A673 (cell line): ENCODE measurements around the gene USP15. TPM values are rescaled to one million over a fixed set of nuclear protein-coding genes. Genes with fewer than 3 reads are reported as not detected.
"Not testable (repeated sequence)": the region's sequence is repeated elsewhere in the genome, so short reads cannot be mapped to it uniquely, and the experiment has no call there.

Experiments
- BruUV-seq: library from RNA; stranded (reverse); fragments of 400-500 nt; replicated peaks from 2 replicates; lab custom pipeline; 2021; lab: Mats Ljungman, UMichigan
- CTCF ChIA-PET: fragments of 300-600 bp; sonication (Branson Sonifier 250); formaldehyde crosslinking; loops from one replicate; lab custom pipeline; 2022; ENCODE audit warnings: antibody characterized with exemption; lab: Charles Lee
- POLR2A ChIA-PET: fragments of 300-600 bp; sonication (Branson Sonifier 250); formaldehyde crosslinking; loops from one replicate; lab custom pipeline; 2022; ENCODE audit warnings: antibody characterized with exemption; ENCODE audit not compliant: low non-redundant PET; lab: Charles Lee
- DNase-seq: peaks from one replicate; pipeline ENCODE4 v3.0.0-alpha.2; 2015; ENCODE audit warnings: low spot score
- H3K27ac ChIP-seq: fragments of 200-600 bp; sonication (generic); 2 replicates; pipeline ENCODE4 v1.5.1; 2016; ENCODE audit warnings: mixed run types, low read depth, mild to moderate bottlenecking, mixed read lengths, antibody characterized with exemption, low read length; ENCODE audit not compliant: poor library complexity, severe bottlenecking
- H3K27me3 ChIP-seq: fragments of 200-600 bp; sonication (generic); replicated peaks from 2 replicates; pipeline ENCODE4 v1.6.1; 2017; ENCODE audit warnings: mixed run types, low read depth, mild to moderate bottlenecking, mixed read lengths, antibody characterized with exemption, low read length; ENCODE audit not compliant: insufficient read depth, poor library complexity
- H3K36me3 ChIP-seq: fragments of 200-600 bp; sonication (generic); 2 replicates; pipeline ENCODE4 v1.6.1; 2016; ENCODE audit warnings: mixed run types, mild to moderate bottlenecking, mixed read lengths, antibody characterized with exemption, low read length; ENCODE audit not compliant: insufficient read depth, poor library complexity, severe bottlenecking
- H3K4me1 ChIP-seq: fragments of 200-600 bp; sonication (generic); 2 replicates; pipeline ENCODE4 v1.6.1; 2017; ENCODE audit warnings: mixed run types, mild to moderate bottlenecking, mixed read lengths, antibody characterized with exemption, low read length; ENCODE audit not compliant: insufficient read depth, poor library complexity, severe bottlenecking
- H3K4me3 ChIP-seq: fragments of 200-600 bp; sonication (generic); 2 replicates; pipeline ENCODE4 v1.5.1; 2016; ENCODE audit warnings: low read depth, mixed run types, mild to moderate bottlenecking, mixed read lengths, low read length; ENCODE audit not compliant: poor library complexity, severe bottlenecking
- H3K9me3 ChIP-seq: fragments of 200-600 bp; sonication (generic); 2 replicates; pipeline ENCODE4 v1.6.1; 2016; ENCODE audit warnings: mixed run types, low read depth, mild to moderate bottlenecking, mixed read lengths, antibody characterized with exemption, low read length; ENCODE audit not compliant: poor library complexity, severe bottlenecking
- CTCF ChIP-seq: fragments of 300-800, 200-600 bp; sonication (generic); conservative IDR thresholded peaks from 2 replicates; pipeline ENCODE4 v1.5.1; 2017; ENCODE audit warnings: low read depth, mild to moderate bottlenecking, antibody characterized with exemption, low read length, moderate library complexity, mixed read lengths
- EZH2 ChIP-seq: fragments of 200-600 bp; sonication (generic); IDR thresholded peaks from 2 replicates; pipeline ENCODE4 v1.6.1; 2017; ENCODE audit warnings: borderline replicate concordance, low read depth, mild to moderate bottlenecking, mixed read lengths, antibody characterized with exemption, low read length; ENCODE audit not compliant: poor library complexity, severe bottlenecking
- intact Hi-C: fragments of 100-400 bp; cut with micrococcal nuclease; formaldehyde crosslinking; loops from one replicate; pipeline ENCODE4 v1.10.0; 2022; ENCODE audit not compliant: unreplicated experiment
- total RNA-seq: library from RNA; stranded (reverse); gene quantifications from 2 replicates; pipeline ENCODE4 v1.2.3, GENCODE V29; 2021

Gene USP15
- total RNA-seq, 1 experiment from 2014 or later, result 61.7 TPM

GRCh38 chr12:62335057-62335456, 74.9 kb downstream of the USP15 start:
- Histone ChIP-seq H3K27me3 (no peaks in the 10 kb centered on the region), H3K36me3 (no peaks in the 10 kb centered on the region), H3K4me3 (no peak overlapping the region), H3K27ac (no peak overlapping the region), H3K4me1 (no peaks in the 10 kb centered on the region), H3K9me3 (no peaks in the 10 kb centered on the region)
- no peak for DNase-seq
- ChIA-PET CTCF (no interaction called here), POLR2A (no interaction called here)
- TF ChIP-seq CTCF (no peak), EZH2 (no peak)
- no TSS peak for BruUV-seq
- intact Hi-C loops, result no loop called here

GRCh38 chr12:62335796-62336195, 75.6 kb downstream of the USP15 start:
- Histone ChIP-seq H3K27ac (no peak overlapping the region), H3K27me3 (no peaks in the 10 kb centered on the region), H3K9me3 (no peaks in the 10 kb centered on the region), H3K4me1 (no peaks in the 10 kb centered on the region), H3K4me3 (no peak overlapping the region), H3K36me3 (no peaks in the 10 kb centered on the region)
- no TSS peak for BruUV-seq
- no peak for DNase-seq
- CTCF ChIA-PET, result no interaction called here
- no peak for TF ChIP-seq EZH2
- no peak for TF ChIP-seq CTCF
- POLR2A ChIA-PET, result no interaction called here
- intact Hi-C loops, result no loop called here

GRCh38 chr12:62337643-62338042, 77.4 kb downstream of the USP15 start:
- H3K4me3 ChIP-seq, H3K36me3 ChIP-seq, H3K27me3 ChIP-seq, BruUV-seq, intact Hi-C loops, DNase-seq, H3K9me3 ChIP-seq, POLR2A ChIA-PET, H3K27ac ChIP-seq, CTCF ChIA-PET, H3K4me1 ChIP-seq: not testable (repeated sequence)

GRCh38 chr12:62342614-62343303, 82.6 kb downstream of the USP15 start:
- H3K36me3 ChIP-seq, result not testable (repeated sequence)

GRCh38 chr12:62343304-62344120, 83.3 kb downstream of the USP15 start:
- H3K27ac ChIP-seq, H3K9me3 ChIP-seq, H3K4me3 ChIP-seq, BruUV-seq, DNase-seq, H3K36me3 ChIP-seq, intact Hi-C loops, H3K27me3 ChIP-seq, CTCF ChIA-PET, H3K4me1 ChIP-seq, POLR2A ChIA-PET: not testable (repeated sequence)

More at GRCh38 chr12:62342614-62343303, 82.6 kb downstream of the USP15 start:
- H3K27ac ChIP-seq, BruUV-seq, H3K9me3 ChIP-seq, H3K4me3 ChIP-seq, intact Hi-C loops, CTCF ChIA-PET, DNase-seq, POLR2A ChIA-PET, H3K27me3 ChIP-seq, H3K4me1 ChIP-seq: not testable (repeated sequence)
